ENCODE results near the gene POU5F2. TPM values are rescaled to one million over a fixed set of nuclear protein-coding genes. Genes with fewer than 3 reads are reported as not detected.

The POU5F2 gene
- total RNA-seq, 2 donors from 2014 or later: 1.7 to 3.2 TPM

- no peak overlapping the region for H3K27ac ChIP-seq
- intact Hi-C loops (cut with DNase I): no loop called here
- no peaks in the 10 kb centered on the region for H3K9me3 ChIP-seq
- no peaks in the 10 kb centered on the region for H3K27me3 ChIP-seq (replicated peaks; ENCODE audit: insufficient read depth)
- no peaks in the 10 kb centered on the region for H3K36me3 ChIP-seq
- H3K4me1 ChIP-seq (replicated peaks): no peaks in the 10 kb centered on the region
- no peak for DNase-seq (ENCODE audit: low spot score)
- no peak for TF ChIP-seq CTCF (IDR thresholded peaks at IDR 0.05)
- H3K4me3 ChIP-seq: no peak overlapping the region
Measured at GRCh38 chr5:93746406-93747056, 5.1 kb upstream of the POU5F2 start.

GRCh38 chr5:93736284-93736683 is 5.1 kb downstream of the POU5F2 start:
- TF ChIP-seq POLR2A (IDR thresholded peaks at IDR 0.05): no peak
- no peak for TF ChIP-seq CTCF (IDR thresholded peaks at IDR 0.05)
- no peak for TF ChIP-seq POLR2AphosphoS5 (IDR thresholded peaks at IDR 0.05)
- WGBS: 92% methylated on average over 2 of the region's 2 CpGs

GRCh38 chr5:93735378-93735777 is 6.0 kb downstream of the POU5F2 start:
- Histone ChIP-seq H3K4me1 (replicated peaks) (no peaks in the 10 kb centered on the region), H3K9me3 (no peaks in the 10 kb centered on the region), H3K4me3 (no peak overlapping the region), H3K27ac (no peak overlapping the region), H3K27me3 (replicated peaks; ENCODE audit: insufficient read depth) (no peaks in the 10 kb centered on the region), H3K36me3 (no peaks in the 10 kb centered on the region)
- no peak for DNase-seq (ENCODE audit: low spot score)
- TF ChIP-seq POLR2AphosphoS5 (IDR thresholded peaks at IDR 0.05): no peak
- no peak for TF ChIP-seq CTCF (IDR thresholded peaks at IDR 0.05)
- no peak for TF ChIP-seq POLR2A (IDR thresholded peaks at IDR 0.05)
- intact Hi-C loops (cut with DNase I): no loop called here
- 93% methylated on average over 1 of the region's 1 CpG for WGBS

More at GRCh38 chr5:93736284-93736683, 5.1 kb downstream of the POU5F2 start:
- H3K4me3 ChIP-seq: no peak overlapping the region
- H3K27ac ChIP-seq: no peak overlapping the region
- no peaks in the 10 kb centered on the region for H3K36me3 ChIP-seq
- no peak for DNase-seq (ENCODE audit: low spot score)
- no peaks in the 10 kb centered on the region for H3K4me1 ChIP-seq (replicated peaks)
- intact Hi-C loops (cut with DNase I): no loop called here
- no peaks in the 10 kb centered on the region for H3K27me3 ChIP-seq (replicated peaks; ENCODE audit: insufficient read depth)
- H3K9me3 ChIP-seq: no peaks in the 10 kb centered on the region

- H3K9me3 ChIP-seq: no peaks in the 10 kb centered on the region
- TF ChIP-seq POLR2A (IDR thresholded peaks at IDR 0.05) (no peak), POLR2AphosphoS5 (IDR thresholded peaks at IDR 0.05) (no peak), CTCF (IDR thresholded peaks at IDR 0.05) (no peak)
- DNase-seq (ENCODE audit: low spot score): no peak
- no peaks in the 10 kb centered on the region for H3K4me1 ChIP-seq (replicated peaks)
- H3K36me3 ChIP-seq: no peaks in the 10 kb centered on the region
- intact Hi-C loops (cut with DNase I): no loop called here
- H3K27me3 ChIP-seq (replicated peaks; ENCODE audit: insufficient read depth): no peaks in the 10 kb centered on the region
- 91% methylated on average over 3 of the region's 3 CpGs for WGBS
- H3K27ac ChIP-seq: no peak overlapping the region
- H3K4me3 ChIP-seq: no peak overlapping the region
Measured at GRCh38 chr5:93731987-93732386, 9.4 kb downstream of the POU5F2 start.

DNA sequence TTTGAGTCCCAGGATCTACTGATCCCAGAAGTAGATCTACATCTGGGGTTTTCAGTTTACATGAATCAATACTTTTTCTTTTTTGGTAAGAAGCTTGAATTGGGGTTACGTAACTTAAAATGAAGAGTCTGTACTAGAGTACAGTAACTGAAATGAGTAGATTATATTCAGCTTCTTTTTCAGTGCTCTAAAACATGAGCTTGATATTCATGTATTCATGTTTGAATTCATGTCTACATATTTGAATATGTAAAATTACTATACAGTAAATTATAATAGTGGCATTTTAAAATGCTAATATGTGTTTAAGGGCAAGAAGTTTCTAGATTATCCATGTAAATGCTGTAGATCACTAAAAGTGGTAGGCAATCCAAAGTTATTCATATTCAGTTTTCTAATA is 14.8 kb downstream of the POU5F2 start:
- H3K9me3 ChIP-seq: no peaks in the 10 kb centered on the region
- DNase-seq (ENCODE audit: low spot score): no peak
- H3K4me1 ChIP-seq (replicated peaks): no peaks in the 10 kb centered on the region
- H3K27me3 ChIP-seq (replicated peaks; ENCODE audit: insufficient read depth): no peaks in the 10 kb centered on the region
- WGBS: 98% methylated on average over 1 of the region's 1 CpG
- TF ChIP-seq CTCF (IDR thresholded peaks at IDR 0.05): no peak
- TF ChIP-seq POLR2A (IDR thresholded peaks at IDR 0.05): no peak
- no peak for TF ChIP-seq POLR2AphosphoS5 (IDR thresholded peaks at IDR 0.05)
- no peak overlapping the region for H3K27ac ChIP-seq
- no peaks in the 10 kb centered on the region for H3K36me3 ChIP-seq
- H3K4me3 ChIP-seq: no peak overlapping the region
- intact Hi-C loops (cut with DNase I): no loop called here
